HUES6 (cell line): ENCODE measurements around the gene POU2F2.

Source experiments
- H3K27ac ChIP-seq: 2 replicates; pipeline ENCODE4 v1.7.0; 2013; ENCODE audit warnings: low read depth, mild to moderate bottlenecking, low read length, inconsistent platforms
- H3K27me3 ChIP-seq: 2 replicates; pipeline ENCODE4 v1.6.1; 2013; ENCODE audit warnings: low read length; ENCODE audit not compliant: control insufficient read depth, insufficient read depth
- H3K36me3 ChIP-seq: 2 replicates; pipeline ENCODE4 v1.6.1; 2013; ENCODE audit warnings: low read length; ENCODE audit not compliant: control insufficient read depth, insufficient read depth
- H3K4me1 ChIP-seq: 2 replicates; pipeline ENCODE4 v1.6.1; 2013; ENCODE audit warnings: low read length; ENCODE audit not compliant: control insufficient read depth, insufficient read depth
- H3K4me3 ChIP-seq: 2 replicates; pipeline ENCODE4 v1.5.1; 2013; ENCODE audit warnings: low read depth, low read length
- H3K9ac ChIP-seq: one replicate; pipeline ENCODE4 v1.6.1; 2013; ENCODE audit warnings: mild to moderate bottlenecking, low read length
- H3K9me3 ChIP-seq: 2 replicates; pipeline ENCODE4 v1.6.1; 2013; ENCODE audit warnings: low read depth, low read length; ENCODE audit not compliant: control insufficient read depth, insufficient read depth

The POU2F2 gene

DNA sequence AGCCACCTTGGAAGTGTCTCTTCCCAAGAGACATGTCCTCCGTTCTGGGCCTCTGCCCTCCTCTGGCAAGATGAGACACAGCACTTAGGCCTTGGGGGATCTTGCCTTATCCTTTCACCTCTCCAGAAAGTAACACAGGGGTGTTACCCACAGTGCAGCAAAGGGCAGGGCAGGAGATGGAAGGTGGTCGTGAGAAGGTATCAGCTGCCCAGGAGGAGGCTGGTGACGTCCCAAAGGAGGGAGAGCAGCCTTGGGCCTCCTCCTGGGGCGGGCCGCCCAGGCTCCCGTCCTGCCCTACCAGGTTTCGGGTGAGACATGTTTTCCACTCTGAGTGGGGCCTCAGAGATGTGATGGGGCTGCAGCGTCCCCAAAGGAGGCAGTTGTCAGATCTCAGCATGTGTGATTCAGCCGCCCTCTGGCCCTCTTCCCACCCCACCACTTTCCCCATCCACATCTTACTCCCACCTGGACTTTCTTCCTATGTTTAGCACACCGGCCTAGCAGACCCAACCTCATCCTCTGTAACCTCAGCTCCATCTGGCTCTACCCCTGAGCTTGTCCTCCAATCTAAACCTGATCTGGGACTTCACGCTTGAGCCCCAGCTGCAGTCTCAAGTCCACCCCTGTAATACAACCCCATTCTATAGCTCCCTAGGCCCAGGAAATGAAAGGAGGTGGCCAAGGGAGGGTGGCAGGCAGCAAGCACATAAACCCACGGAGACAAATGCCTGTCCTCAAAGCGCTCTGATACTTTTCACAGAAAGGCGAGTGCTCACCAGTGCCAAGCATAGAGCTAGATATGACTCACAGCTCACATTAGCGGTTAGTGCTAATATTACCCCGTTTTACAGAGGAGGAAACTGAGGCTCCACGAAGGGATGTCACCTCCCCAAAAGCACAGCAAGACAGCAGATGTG, 9.3 kb downstream of the POU2F2 start:
- no peaks in the 10 kb centered on the region for H3K27me3 ChIP-seq
- no peak overlapping the region for H3K27ac ChIP-seq
- peaks cover 15% of the 10 kb centered on the region for H3K4me1 ChIP-seq
- no peaks in the 10 kb centered on the region for H3K36me3 ChIP-seq
- no peak overlapping the region for H3K9ac ChIP-seq
- no peak overlapping the region for H3K4me3 ChIP-seq
- H3K9me3 ChIP-seq, result no peaks in the 10 kb centered on the region

DNA sequence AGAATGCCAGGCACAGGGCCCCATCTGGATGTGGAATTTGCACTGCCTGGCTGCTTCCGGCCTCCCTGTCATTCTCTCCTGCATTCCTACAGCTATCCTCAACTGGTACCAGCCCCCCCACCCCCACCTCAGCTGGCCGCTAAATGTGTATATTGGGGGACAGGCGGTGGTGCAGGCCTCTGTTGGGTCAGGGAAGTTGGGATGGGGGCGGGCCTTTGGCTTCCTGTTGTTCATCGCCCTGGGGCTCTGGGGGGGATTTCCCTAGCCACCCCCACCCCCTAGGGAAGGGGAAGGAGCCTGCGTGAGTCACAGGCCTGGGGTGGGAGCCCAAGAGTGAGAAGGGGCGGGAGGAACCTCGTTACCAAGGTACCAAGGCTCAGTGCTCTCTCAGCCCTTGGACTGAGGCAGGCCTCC, 10.6 kb downstream of the POU2F2 start:
- no peaks in the 10 kb centered on the region for H3K36me3 ChIP-seq
- H3K27me3 ChIP-seq, result no peaks in the 10 kb centered on the region
- H3K4me1 ChIP-seq, result peaks cover 15% of the 10 kb centered on the region
- H3K9ac ChIP-seq, result no peak overlapping the region
- H3K9me3 ChIP-seq, result no peaks in the 10 kb centered on the region
- no peak overlapping the region for H3K4me3 ChIP-seq
- no peak overlapping the region for H3K27ac ChIP-seq

DNA sequence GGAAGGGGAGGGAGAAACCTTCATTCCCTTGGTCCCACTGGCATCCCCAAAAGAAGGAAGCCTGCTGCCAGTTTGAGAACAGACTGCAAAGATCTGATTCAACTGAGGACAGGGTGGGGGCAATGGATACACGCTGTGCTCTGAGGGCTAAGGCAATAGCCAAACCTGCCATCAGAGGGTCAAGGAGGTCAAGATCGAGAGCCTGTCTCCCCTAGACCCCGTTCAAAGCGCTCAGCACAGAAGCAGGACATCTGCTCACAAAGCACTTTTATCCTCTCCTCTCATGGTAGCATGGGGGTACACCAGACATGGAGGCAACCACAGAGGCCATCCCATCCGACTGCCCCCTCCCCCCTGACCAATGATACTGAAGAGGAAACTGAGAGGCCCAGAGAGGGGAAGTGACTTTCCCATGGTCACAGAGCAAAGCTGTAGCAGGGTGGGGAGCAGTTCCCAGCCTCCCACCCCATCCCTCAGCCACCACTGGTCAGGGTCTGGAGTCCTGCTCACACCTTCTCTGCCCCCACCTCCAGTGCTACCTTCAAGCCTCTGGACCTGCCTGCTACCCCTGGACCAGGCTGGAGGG, 11.1 kb downstream of the POU2F2 start:
- H3K27me3 ChIP-seq, result no peaks in the 10 kb centered on the region
- H3K36me3 ChIP-seq, result no peaks in the 10 kb centered on the region
- H3K4me3 ChIP-seq, result no peak overlapping the region
- H3K9ac ChIP-seq, result no peak overlapping the region
- H3K4me1 ChIP-seq, result peaks cover 15% of the 10 kb centered on the region
- no peaks in the 10 kb centered on the region for H3K9me3 ChIP-seq
- H3K27ac ChIP-seq, result no peak overlapping the region

- Histone ChIP-seq H3K4me1 (peaks cover 13% of the 10 kb centered on the region), H3K27me3 (no peaks in the 10 kb centered on the region), H3K9ac (no peak overlapping the region), H3K27ac (no peak overlapping the region), H3K36me3 (no peaks in the 10 kb centered on the region), H3K9me3 (no peaks in the 10 kb centered on the region), H3K4me3 (no peak overlapping the region)
These were observed 11.8 kb downstream of the POU2F2 start for GRCh38 chr19:42120276-42120980.

GRCh38 chr19:42117076-42117475, 15.2 kb downstream of the POU2F2 start:
- Histone ChIP-seq H3K9ac (no peak overlapping the region), H3K9me3 (no peaks in the 10 kb centered on the region), H3K4me1 (peaks cover 36% of the 10 kb centered on the region), H3K4me3 (no peak overlapping the region), H3K27me3 (no peaks in the 10 kb centered on the region), H3K36me3 (no peaks in the 10 kb centered on the region), H3K27ac (no peak overlapping the region)

DNA sequence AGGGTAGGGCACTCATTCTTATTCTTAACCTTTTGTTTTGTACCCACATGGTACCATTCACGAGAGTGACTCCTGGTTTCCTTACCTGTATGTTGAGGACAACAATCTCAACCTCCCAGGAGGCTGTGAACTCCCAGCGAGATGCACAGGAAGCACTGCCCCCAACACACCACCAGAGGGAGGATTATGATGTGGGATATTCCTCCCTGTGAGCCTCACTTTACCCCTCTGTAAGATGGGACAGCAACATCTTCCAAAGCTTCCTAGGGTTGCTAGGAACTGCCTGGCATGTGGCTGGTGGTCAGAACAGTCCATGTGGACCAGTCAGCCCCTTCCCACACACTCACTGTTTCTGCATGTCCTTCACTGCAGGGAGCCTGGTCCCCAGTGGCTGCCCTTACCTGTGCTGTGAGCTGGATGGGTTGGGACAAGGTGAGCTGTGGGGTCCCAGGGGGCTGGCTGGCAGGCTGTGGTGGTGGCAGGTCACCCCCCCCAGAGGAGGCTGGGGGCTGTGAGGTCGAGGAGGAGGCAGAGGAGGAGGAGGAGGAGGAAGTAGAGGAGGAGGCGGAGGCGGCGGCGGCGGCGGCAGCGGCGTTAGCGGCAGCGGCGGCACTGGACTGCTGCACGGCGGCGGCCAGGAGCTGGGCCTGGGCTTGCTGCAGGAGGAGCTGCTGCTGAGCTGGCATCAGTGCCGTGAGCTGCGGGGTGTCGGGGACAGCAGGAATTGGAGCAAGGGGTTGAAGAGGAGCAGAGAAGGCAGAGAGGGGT, 15.8 kb downstream of the POU2F2 start:
- no peaks in the 10 kb centered on the region for H3K9me3 ChIP-seq
- no peaks in the 10 kb centered on the region for H3K27me3 ChIP-seq
- H3K4me1 ChIP-seq, result peaks cover 32% of the 10 kb centered on the region
- H3K27ac ChIP-seq, result no peak overlapping the region
- H3K36me3 ChIP-seq, result no peaks in the 10 kb centered on the region
- H3K9ac ChIP-seq, result no peak overlapping the region
- H3K4me3 ChIP-seq, result no peak overlapping the region

- Histone ChIP-seq H3K4me1 (peaks cover 24% of the 10 kb centered on the region), H3K27me3 (no peaks in the 10 kb centered on the region), H3K9me3 (no peaks in the 10 kb centered on the region), H3K27ac (no peak overlapping the region), H3K9ac (no peak overlapping the region), H3K4me3 (no peak overlapping the region), H3K36me3 (no peaks in the 10 kb centered on the region)
These were observed 16.5 kb downstream of the POU2F2 start for GRCh38 chr19:42115705-42116104.

DNA sequence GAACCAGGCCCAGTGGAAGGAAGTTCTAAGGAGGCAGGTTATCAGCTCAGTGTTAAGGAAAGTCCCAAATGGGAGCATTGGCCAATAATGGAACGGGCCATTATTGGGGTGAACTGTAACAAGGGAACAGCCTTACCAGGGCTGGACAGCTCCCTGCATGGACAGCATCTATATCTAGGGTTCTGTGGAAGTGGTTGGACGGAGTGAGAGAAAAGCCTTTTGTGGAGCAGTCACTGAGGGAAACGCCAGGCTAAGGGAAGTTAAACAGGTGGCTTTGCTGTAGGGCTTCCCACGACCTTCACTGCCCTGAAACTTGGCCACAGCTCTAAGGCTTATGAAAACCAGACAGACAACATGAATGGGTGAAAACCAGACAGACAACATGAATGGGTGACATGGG, 17.0 kb downstream of the POU2F2 start:
- Histone ChIP-seq H3K4me1 (peaks cover 23% of the 10 kb centered on the region), H3K4me3 (no peak overlapping the region), H3K36me3 (no peaks in the 10 kb centered on the region), H3K27me3 (no peaks in the 10 kb centered on the region), H3K9ac (no peak overlapping the region), H3K9me3 (no peaks in the 10 kb centered on the region), H3K27ac (no peak overlapping the region)

- no peaks in the 10 kb centered on the region for H3K9me3 ChIP-seq
- no peaks in the 10 kb centered on the region for H3K36me3 ChIP-seq
- H3K9ac ChIP-seq, result peak overlapping the region; percentile 48
- H3K27ac ChIP-seq, result no peak overlapping the region
- peaks cover 23% of the 10 kb centered on the region for H3K4me1 ChIP-seq
- no peaks in the 10 kb centered on the region for H3K27me3 ChIP-seq
- 0 out of 2 replicates have a peak overlapping the region, but pooled peaks have one; percentile 28 for H3K4me3 ChIP-seq
These were observed 17.8 kb downstream of the POU2F2 start for GRCh38 chr19:42114412-42114811.

DNA sequence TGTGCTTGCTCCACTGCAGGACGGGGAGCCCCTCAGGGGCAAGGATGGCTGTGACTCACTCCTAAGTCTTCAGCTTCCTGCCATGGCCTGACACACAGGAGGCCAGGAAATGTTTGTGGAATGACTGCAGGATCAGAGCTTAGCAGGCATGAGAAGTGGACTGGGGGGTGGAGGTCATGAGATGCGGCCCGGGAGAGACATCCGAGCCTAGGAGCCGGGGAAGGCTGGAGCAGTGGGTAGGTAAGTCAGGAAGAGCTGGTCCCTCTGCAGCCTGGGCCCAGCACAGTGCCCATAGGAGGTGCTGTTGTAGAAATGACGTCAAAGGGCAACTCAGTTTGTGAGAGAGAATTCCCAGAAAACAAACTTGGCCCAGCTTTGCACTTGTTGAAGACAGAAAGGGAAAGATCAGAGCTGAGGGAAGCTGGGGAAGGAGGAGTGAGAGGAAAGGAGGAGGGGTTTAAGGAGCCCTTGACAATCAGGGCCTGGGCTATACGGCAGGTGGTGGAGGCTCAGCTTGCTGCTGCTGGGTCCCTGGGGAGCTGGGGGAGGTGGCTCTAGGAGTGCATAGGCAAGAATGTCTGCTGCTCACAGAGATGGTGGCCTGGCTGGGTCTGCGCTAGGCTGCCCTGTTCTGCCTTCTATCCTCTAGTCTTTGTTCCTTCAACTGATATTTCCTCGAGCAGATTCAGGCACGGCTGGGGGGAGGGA, 18.5 kb downstream of the POU2F2 start:
- no peaks in the 10 kb centered on the region for H3K36me3 ChIP-seq
- no peaks in the 10 kb centered on the region for H3K9me3 ChIP-seq
- no peak overlapping the region for H3K27ac ChIP-seq
- peak overlapping the region; percentile 48 for H3K9ac ChIP-seq
- 0 out of 2 replicates have a peak overlapping the region, but pooled peaks have one; percentile 28 for H3K4me3 ChIP-seq
- peaks cover 29% of the 10 kb centered on the region for H3K4me1 ChIP-seq
- no peaks in the 10 kb centered on the region for H3K27me3 ChIP-seq
